Measurements from ENCODE around the gene GALNT11.
A peak's percentile ranks its signal among the peaks of the same experiment; 100 is the strongest.
"Not testable (repeated sequence)": the region's sequence is repeated elsewhere in the genome, so short reads cannot be mapped to it uniquely, and the experiment has no call there.

GALNT11 gene

GRCh38 chr7:152030059-152030458, 4.6 kb downstream of the GALNT11 start:
- DNase-seq = peak; percentile 20

GRCh38 chr7:152030639-152031038, 5.2 kb downstream of the GALNT11 start:
- not testable (repeated sequence) for DNase-seq

GRCh38 chr7:152035817-152036216, 10.3 kb downstream of the GALNT11 start:
- DNase-seq = no peak

- DNase-seq = not testable (repeated sequence)
Measured at GRCh38 chr7:152038410-152038809, 12.9 kb downstream of the GALNT11 start.

GRCh38 chr7:152043086-152043485, 17.6 kb downstream of the GALNT11 start:
- DNase-seq = not testable (repeated sequence)

GRCh38 chr7:152044909-152045308, 19.4 kb downstream of the GALNT11 start:
- DNase-seq = not testable (repeated sequence)

GRCh38 chr7:152046531-152046930, 21.1 kb downstream of the GALNT11 start:
- DNase-seq = no peak

GRCh38 chr7:152048051-152048450, 22.6 kb downstream of the GALNT11 start:
- no peak for DNase-seq

GRCh38 chr7:152050547-152050971, 25.1 kb downstream of the GALNT11 start:
- DNase-seq = no peak

GRCh38 chr7:152051968-152052367, 26.5 kb downstream of the GALNT11 start:
- no peak for DNase-seq

- no peak for DNase-seq
Measured at GRCh38 chr7:152052771-152053170, 27.3 kb downstream of the GALNT11 start.

- DNase-seq = no peak
Measured at GRCh38 chr7:152054367-152055230, 29.1 kb downstream of the GALNT11 start.

- no peak for DNase-seq
Measured at GRCh38 chr7:152056621-152057274, 31.3 kb downstream of the GALNT11 start.

- DNase-seq = no peak
Measured at GRCh38 chr7:152059311-152059710, 33.8 kb downstream of the GALNT11 start.

GRCh38 chr7:152061086-152061485, 35.6 kb downstream of the GALNT11 start:
- not testable (repeated sequence) for DNase-seq

- DNase-seq = not testable (repeated sequence)
Measured at GRCh38 chr7:152063192-152063591, 37.7 kb downstream of the GALNT11 start.

GRCh38 chr7:152063821-152064220, 38.3 kb downstream of the GALNT11 start:
- not testable (repeated sequence) for DNase-seq

GRCh38 chr7:152065800-152066344, 40.4 kb downstream of the GALNT11 start:
- not testable (repeated sequence) for DNase-seq

GRCh38 chr7:152072421-152072820, 46.9 kb downstream of the GALNT11 start:
- DNase-seq = no peak

- DNase-seq = no peak
Measured at GRCh38 chr7:152073352-152073751, 47.9 kb downstream of the GALNT11 start.

- no peak for DNase-seq
Measured at GRCh38 chr7:152074673-152075072, 49.2 kb downstream of the GALNT11 start.

GRCh38 chr7:152075379-152075778, 49.9 kb downstream of the GALNT11 start:
- DNase-seq = not testable (repeated sequence)

GRCh38 chr7:152076324-152076821, 50.9 kb downstream of the GALNT11 start:
- no peak for DNase-seq

Data from NCI-H1092 treated with DMSO at 0.1 percent for 48 hours (cell line).